GM12892 (cell line): ENCODE results near the gene RPE.

Experiments used
- POLR2A ChIP-seq: IDR thresholded peaks from 2 replicates; pipeline ENCODE4 v1.6.1; 2011; ENCODE audit warnings: low read depth, low read length, control low read depth
- TAF1 ChIP-seq: IDR thresholded peaks from 2 replicates; pipeline ENCODE4 v1.6.1; 2011; ENCODE audit warnings: low read depth, mild to moderate bottlenecking, control low read depth, low read length, borderline replicate concordance

- TF ChIP-seq TAF1 (no peak), POLR2A (no peak)
These were observed 20.4 kb downstream of the RPE start for GRCh38 chr2:210022824-210023223.
